HG02840 (cell line): ENCODE measurements around the gene TPM3.
A peak's percentile ranks its signal among the peaks of the same experiment; 100 is the strongest.
"Not testable (repeated sequence)": the region's sequence is repeated elsewhere in the genome, so short reads cannot be mapped to it uniquely, and the experiment has no call there.

Source experiments
- ATAC-seq: cut with Tn5 transposase; IDR thresholded peaks from one replicate; pipeline ENCODE4 v1.9.1; 2021; ENCODE audit warnings: mild to moderate bottlenecking, moderate library complexity, moderate number of reproducible peaks; ENCODE audit not compliant: unreplicated experiment, low FRiP score

TPM3 gene

DNA sequence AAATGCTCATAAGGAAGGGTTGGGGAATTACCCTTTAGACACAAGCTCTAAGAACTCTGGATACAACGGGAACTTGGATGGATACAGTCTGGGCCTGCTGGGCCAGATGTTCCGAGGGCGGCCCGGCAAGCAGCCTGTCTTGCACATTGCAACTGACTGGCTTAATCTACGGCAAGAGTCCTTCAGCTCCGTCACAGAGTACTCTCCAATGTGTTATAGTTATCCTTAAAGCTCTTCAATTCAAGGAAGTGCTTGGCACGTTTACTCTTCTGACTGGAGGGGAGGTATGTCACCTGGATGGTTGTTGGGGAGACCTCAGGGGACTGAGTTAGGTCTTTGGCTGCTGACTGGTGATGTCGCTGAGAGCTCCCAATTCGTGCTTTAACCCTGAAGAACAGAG is 15.4 kb upstream of the TPM3 start:
- ATAC-seq, result no peak

DNA sequence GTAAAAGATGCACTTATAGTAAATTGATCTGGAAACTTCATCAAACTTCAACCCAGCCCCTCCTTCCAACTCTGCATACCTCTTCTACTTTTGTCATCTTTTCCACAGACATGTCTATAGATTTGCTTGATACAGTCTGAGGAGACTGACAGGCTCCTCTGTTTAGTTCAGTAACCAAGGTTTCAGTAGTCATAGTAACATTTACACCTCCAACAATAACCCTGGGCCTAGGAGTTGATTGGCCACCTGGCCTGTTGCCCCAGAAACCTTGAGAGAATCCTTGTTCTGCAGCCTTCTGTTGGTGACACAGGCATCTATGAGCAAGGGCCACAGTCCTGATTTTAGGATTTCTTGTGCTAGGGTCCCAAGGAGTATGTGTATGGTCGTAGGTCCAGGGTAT is 14.3 kb upstream of the TPM3 start, which contains the start of gene CFAP141:
TSS of gene CFAP141 (minus strand) at position 138 of the 400 bp plus-strand sequence. CDS start at position 112, 26 bp downstream.
- no peak for ATAC-seq

GRCh38 chr1:154205778-154206177 is 13.9 kb upstream of the TPM3 start:
- ATAC-seq, result not testable (repeated sequence)

GRCh38 chr1:154199563-154199879 is 7.6 kb upstream of the TPM3 start:
- no peak for ATAC-seq

GRCh38 chr1:154198756-154199562 is 7.1 kb upstream of the TPM3 start:
- no peak for ATAC-seq

GRCh38 chr1:154193821-154194220 is 1.9 kb upstream of the TPM3 start:
- no peak for ATAC-seq

DNA sequence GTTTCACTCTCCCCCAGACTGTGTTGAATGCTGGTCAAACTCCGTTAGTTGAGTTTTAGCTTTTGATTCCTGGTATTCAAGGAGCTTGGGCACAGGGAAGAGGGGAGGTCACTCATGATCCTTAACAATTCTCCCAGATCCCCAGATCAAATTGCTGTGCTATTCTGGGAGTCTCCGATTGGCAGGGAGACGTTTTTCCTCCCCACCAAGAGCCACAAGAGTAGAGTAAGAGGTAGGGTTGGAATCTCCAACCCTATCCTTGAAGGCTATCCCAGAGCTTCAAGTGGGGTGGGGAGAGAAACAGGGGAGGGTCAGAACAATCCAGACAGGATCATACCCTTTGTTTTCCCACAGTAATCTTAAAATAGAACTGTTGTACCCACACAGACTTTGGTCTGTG is 576 bp upstream of the TPM3 start:
- ATAC-seq, result no peak

DNA sequence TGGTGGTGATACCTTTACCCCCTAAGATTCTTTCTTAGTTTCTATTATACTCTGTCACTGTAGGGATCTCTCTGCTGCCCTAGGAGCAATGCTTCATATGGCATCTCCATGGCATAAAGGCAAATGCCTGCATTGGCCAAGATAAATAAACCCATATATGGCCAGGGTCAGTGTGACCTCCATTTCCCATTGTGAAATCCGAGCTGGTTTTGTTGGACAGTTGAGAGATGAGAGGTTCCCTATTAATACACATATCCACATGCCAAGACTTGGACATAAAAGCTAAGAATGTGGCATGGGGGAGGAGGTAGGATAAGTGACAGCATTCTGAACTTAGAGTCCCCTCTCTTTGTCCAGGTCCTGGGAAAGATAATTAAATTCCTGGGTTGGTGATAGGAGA is 1.4 kb downstream of the TPM3 start:
- no peak for ATAC-seq

- ATAC-seq, result no peak
Observed at GRCh38 chr1:154186852-154187501, 4.9 kb downstream of the TPM3 start.

DNA sequence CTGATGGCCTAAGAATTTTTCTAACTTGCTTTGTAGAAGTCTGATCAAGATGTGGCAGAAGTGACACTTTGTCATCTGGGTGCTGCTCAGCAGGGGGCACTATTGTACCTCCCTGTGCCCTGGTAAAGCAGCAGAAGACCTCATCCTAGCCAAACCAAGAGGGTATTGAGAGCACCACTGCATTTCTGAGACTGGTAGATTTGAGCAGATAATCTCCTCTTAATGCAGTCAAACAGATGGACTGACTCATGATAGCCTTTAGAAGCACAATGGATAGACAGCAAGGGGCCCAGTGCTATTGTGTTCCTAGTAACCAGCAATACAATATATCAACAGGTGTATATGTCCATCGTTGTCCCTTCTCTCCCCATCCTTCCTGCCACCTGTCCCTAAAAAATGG is 5.7 kb downstream of the TPM3 start:
- ATAC-seq, result no peak

- peak; percentile 71 for ATAC-seq
Observed at GRCh38 chr1:154183046-154183915, 8.6 kb downstream of the TPM3 start.

DNA sequence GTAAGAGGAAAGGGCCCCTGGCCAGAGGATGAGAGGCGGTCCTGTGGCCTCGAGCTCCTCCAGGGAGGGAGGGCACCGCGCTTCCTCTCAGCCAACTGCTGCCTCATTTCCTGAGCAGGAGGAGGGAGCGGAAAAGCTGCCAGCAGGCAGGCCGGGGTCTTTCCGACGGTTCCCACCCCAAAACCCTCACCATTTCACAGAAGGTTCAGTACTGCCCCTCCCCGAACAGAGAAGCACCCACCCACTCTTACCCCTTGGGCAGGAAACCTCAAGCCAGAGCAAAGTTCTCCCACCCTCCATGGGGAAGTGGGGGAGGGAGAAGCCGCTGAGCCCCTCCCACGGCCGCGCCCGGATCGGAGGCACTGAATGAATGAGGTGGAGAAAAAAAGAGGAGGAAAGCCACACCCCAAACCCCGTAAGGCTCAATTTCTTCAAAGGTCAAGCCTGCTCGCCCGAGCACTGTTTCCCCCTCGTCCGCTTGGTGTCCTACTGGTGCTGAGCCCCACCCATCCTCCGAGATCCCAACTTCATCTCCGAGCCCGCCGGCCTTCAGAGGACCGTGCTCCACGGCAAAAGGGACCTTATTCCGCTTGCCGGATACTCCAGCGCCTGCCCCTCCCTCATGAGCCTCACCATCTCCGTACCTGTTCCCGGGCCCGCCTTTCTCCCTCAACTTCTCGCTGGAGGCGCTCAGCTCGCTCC is 9.4 kb downstream of the TPM3 start:
- peak; percentile 40 for ATAC-seq

GRCh38 chr1:154181944-154182343 is 10.0 kb downstream of the TPM3 start:
- ATAC-seq, result no peak

DNA sequence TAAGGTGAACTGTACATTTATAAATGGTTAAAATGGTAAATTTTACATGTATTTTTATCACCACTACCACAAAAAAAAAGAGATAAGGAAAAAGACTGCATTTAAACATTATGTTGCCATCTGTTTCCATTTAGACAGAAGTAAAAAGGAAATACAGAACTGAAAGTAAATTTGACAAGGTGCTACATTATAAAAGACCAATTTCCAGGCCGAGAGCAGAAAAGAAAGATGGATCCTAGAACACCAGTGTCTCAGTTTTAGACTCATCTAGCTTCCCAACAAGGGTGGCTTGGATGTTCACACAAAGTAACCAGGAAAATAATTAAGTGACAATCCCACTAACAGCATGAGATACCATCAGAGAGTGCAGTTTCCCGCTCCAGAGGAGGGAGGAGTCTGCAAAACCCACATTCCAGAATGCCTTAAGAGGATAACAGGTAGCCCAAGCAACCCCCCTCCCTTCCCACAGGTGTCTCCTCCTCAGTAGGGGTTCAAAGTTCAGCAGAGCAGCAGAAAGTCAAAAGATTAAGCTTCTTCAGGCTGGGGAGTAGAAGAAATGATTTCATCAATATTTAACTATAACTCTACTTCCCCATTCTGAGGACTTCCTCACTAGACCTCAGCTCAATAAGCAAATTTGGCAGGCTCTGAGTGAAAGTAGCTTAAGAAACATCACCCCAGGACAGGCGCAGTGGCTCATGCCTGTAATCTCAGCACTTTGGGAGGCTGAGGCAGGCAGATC is 11.8 kb downstream of the TPM3 start:
- ATAC-seq, result no peak

- ATAC-seq, result no peak
Observed at GRCh38 chr1:154178911-154179811, 12.7 kb downstream of the TPM3 start.

GRCh38 chr1:154178013-154178412 is 13.9 kb downstream of the TPM3 start:
- no peak for ATAC-seq

- no peak for ATAC-seq
Observed at GRCh38 chr1:154176337-154176736, 15.6 kb downstream of the TPM3 start.

GRCh38 chr1:154174654-154175053 is 17.2 kb downstream of the TPM3 start:
- ATAC-seq, result no peak

- ATAC-seq, result no peak
Observed at GRCh38 chr1:154171880-154172279, 20.0 kb downstream of the TPM3 start.
